Skin epidermis (tissue), 12 donors: ENCODE results near the gene TNRC6A.

Source experiments
- H3K27ac ChIP-seq, 21 experiments: fragments of 200-600 bp; sonication (generic) in 11 of 21; one replicate each; pipeline ENCODE4 v1.5.0; 2020; ENCODE audit warnings: mild to moderate bottlenecking in 3 of 21, inconsistent platforms in 2 of 21, moderate library complexity in 2 of 21
- H3K4me3 ChIP-seq, 7 experiments: fragments of 200-600 bp; sonication (generic) in 2 of 7; one replicate each; pipeline ENCODE4 v1.5.0; 2020; ENCODE audit warnings: inconsistent platforms in 2 of 7, mild to moderate bottlenecking in 2 of 7, moderate library complexity in 1 of 7

Gene TNRC6A

GRCh38 chr16:24753000-24753399, 23.5 kb downstream of the TNRC6A start:
- no peak overlapping the region for H3K27ac ChIP-seq
- no peak overlapping the region for H3K4me3 ChIP-seq

GRCh38 chr16:24753437-24753836, 24.0 kb downstream of the TNRC6A start:
- H3K27ac ChIP-seq: no peak overlapping the region
- no peak overlapping the region for H3K4me3 ChIP-seq

- Histone ChIP-seq H3K27ac (no peak overlapping the region), H3K4me3 (no peak overlapping the region)
Measured at GRCh38 chr16:24754543-24754942, 25.1 kb downstream of the TNRC6A start.

GRCh38 chr16:24755201-24755874, 25.9 kb downstream of the TNRC6A start:
- no peak overlapping the region for H3K27ac ChIP-seq

GRCh38 chr16:24758373-24758772, 28.9 kb downstream of the TNRC6A start:
- Histone ChIP-seq H3K27ac (no peak overlapping the region), H3K4me3 (no peak overlapping the region)

More at GRCh38 chr16:24755201-24755874, 25.9 kb downstream of the TNRC6A start:
- H3K4me3 ChIP-seq: no peak overlapping the region

GRCh38 chr16:24759006-24759405, 29.6 kb downstream of the TNRC6A start:
- Histone ChIP-seq H3K27ac (no peak overlapping the region), H3K4me3 (no peak overlapping the region)

- no peak overlapping the region for H3K27ac ChIP-seq
Measured at GRCh38 chr16:24761526-24761925, 32.1 kb downstream of the TNRC6A start.

GRCh38 chr16:24764916-24765315, 35.5 kb downstream of the TNRC6A start:
- Histone ChIP-seq H3K27ac (no peak overlapping the region), H3K4me3 (no peak overlapping the region)

More at GRCh38 chr16:24761526-24761925, 32.1 kb downstream of the TNRC6A start:
- H3K4me3 ChIP-seq: no peak overlapping the region

- Histone ChIP-seq H3K4me3 (no peak overlapping the region), H3K27ac (no peak overlapping the region)
Measured at GRCh38 chr16:24766057-24766456, 36.6 kb downstream of the TNRC6A start.

GRCh38 chr16:24769806-24770205, 40.4 kb downstream of the TNRC6A start:
- Histone ChIP-seq H3K4me3 (no peak overlapping the region), H3K27ac (no peak overlapping the region)

- Histone ChIP-seq H3K4me3 (no peak overlapping the region), H3K27ac (no peak overlapping the region)
Measured at GRCh38 chr16:24771132-24771778, 41.8 kb downstream of the TNRC6A start.

- no peak overlapping the region for H3K4me3 ChIP-seq
Measured at GRCh38 chr16:24771779-24772157, 42.3 kb downstream of the TNRC6A start.

GRCh38 chr16:24773771-24774427, 44.4 kb downstream of the TNRC6A start:
- no peak overlapping the region for H3K27ac ChIP-seq

More at GRCh38 chr16:24771779-24772157, 42.3 kb downstream of the TNRC6A start:
- no peak overlapping the region for H3K27ac ChIP-seq

GRCh38 chr16:24774510-24774909, 45.1 kb downstream of the TNRC6A start:
- no peak overlapping the region for H3K4me3 ChIP-seq
- H3K27ac ChIP-seq: no peak overlapping the region

More at GRCh38 chr16:24773771-24774427, 44.4 kb downstream of the TNRC6A start:
- no peak overlapping the region for H3K4me3 ChIP-seq

GRCh38 chr16:24775455-24775854, 46.0 kb downstream of the TNRC6A start:
- no peak overlapping the region for H3K27ac ChIP-seq
- H3K4me3 ChIP-seq: no peak overlapping the region

GRCh38 chr16:24776501-24777220, 47.2 kb downstream of the TNRC6A start:
- Histone ChIP-seq H3K27ac (peak overlapping the region in 2 of 21 experiments; percentile 28 to 37), H3K4me3 (no peak overlapping the region)

GRCh38 chr16:24778671-24779070, 49.2 kb downstream of the TNRC6A start:
- H3K4me3 ChIP-seq: no peak overlapping the region
- H3K27ac ChIP-seq: no peak overlapping the region

GRCh38 chr16:24781256-24781655, 51.8 kb downstream of the TNRC6A start:
- Histone ChIP-seq H3K4me3 (no peak overlapping the region), H3K27ac (no peak overlapping the region)

- Histone ChIP-seq H3K27ac (no peak overlapping the region), H3K4me3 (no peak overlapping the region)
Measured at GRCh38 chr16:24784121-24784520, 54.7 kb downstream of the TNRC6A start.

- Histone ChIP-seq H3K27ac (no peak overlapping the region), H3K4me3 (no peak overlapping the region)
Measured at GRCh38 chr16:24789881-24790280, 60.4 kb downstream of the TNRC6A start.
